Activated CD4-positive, CD25-positive, alpha-beta regulatory T cell treated with anti-CD3 and anti-CD28 coated beads, Interleukin-2, amount 50 U/mL, for 72 hours (primary cell): ENCODE results near the gene AQP4.

Source experiments
- DNase-seq: peaks from one replicate; pipeline ENCODE4 v3.0.0; 2021

AQP4 gene

GRCh38 chr18:26839609-26840008 is 25.9 kb downstream of the AQP4 start:
- DNase-seq, result no peak

DNA sequence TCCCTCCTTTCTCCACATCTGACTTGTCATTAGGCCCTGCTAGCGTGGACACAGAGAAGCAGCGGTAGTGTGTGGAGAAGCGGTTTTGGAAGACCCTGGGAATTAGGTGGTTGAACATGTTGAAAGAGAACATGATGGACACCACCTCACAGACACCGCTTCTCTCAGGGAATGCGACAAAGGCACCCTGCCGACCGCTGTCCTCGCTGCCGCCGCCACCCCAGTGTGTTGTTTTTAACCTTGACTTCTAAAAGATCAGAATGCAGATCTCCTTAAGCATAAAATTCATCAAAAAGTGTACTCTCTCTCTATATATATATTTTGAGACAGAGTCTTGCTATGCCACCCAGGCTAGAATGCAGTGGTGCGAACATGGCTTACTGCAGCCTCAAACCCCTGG is 33.2 kb downstream of the AQP4 start:
- no peak for DNase-seq

DNA sequence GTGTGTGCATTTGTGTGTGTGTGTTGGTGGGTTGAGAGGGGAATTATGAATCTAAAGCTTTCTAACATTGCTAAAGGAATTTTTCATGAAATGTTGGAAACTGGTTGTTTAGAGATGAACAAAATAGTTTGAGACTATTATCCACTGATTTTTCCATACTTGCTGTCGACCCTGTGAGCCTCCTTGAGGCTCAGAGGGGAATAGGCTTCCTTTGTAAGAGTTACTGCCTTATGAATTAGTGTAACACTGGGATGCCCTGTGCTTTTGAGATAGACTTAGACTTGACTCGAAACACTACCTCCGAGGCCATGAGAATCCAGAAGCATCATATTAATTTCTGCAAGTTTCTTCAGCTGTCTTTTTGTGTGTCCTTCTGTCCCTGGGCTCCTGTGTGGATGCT is 37.9 kb downstream of the AQP4 start:
- no peak for DNase-seq

DNA sequence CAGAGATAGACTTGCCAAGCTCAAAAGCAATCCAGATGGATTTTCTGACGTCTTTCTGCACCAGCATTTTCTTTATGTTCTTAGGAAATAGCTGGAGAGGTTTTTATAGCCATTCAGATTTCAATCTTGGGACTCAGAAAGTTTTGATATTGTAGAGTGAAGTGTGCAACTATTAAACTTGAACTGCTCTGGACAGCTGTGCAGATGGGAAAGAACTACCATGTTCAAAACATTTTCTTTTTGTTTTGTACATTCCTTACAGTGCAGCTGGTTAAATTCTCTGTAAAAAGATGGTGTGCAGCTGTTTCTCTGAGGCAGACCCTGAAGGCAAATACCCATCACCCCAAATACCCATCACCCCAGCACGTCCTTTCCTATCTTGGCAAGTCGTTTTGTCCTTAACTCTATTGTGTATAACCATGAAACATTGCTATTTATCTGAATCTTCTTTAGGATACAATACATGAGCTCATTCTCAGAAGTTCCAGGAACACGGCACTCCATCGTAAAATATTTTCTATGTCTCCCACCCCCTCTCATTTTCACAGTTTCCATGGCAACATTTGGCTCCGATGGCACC is 38.8 kb downstream of the AQP4 start:
- no peak for DNase-seq

DNA sequence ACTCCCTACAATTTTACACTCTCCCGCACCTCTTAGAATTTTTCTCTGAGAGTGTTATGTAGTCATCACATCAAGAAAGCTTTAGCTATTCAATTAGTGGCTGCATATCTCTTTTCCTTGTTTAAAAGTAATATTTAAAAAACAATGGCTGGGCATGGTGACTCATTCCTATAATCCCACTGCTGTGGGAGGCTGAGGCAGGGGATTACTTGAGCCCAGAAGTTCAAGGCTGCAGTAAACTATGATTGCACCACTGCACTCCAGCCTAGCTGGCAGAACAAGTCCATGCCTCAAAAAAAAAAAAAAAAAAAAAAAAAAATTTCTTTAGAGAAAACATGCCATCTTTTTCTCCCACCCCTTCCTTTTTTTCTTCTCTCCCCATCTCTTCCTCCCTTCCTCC is 44.3 kb downstream of the AQP4 start:
- DNase-seq, result no peak

DNA sequence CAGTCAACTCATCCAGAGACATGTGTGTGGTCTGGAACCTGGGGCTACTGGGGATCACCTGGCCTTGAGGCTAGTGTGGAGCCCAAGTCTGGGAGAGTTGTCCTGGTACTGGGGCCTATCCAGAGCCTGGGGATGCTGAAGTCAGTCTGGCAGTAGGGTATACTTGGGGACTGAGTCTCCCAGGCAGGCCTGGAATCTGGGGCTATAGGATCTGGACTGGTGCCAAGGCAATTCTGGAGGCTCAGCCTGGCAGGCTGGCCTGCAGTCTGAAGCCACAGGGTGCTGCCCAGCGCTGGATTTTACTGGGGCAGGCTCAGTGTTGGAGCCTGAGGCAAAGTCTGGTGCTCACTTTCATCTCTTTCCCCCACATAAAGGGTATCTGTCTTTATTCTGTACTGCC is 46.5 kb downstream of the AQP4 start:
- no peak for DNase-seq

- no peak for DNase-seq
Measured at GRCh38 chr18:26818461-26818860, 47.0 kb downstream of the AQP4 start.

DNA sequence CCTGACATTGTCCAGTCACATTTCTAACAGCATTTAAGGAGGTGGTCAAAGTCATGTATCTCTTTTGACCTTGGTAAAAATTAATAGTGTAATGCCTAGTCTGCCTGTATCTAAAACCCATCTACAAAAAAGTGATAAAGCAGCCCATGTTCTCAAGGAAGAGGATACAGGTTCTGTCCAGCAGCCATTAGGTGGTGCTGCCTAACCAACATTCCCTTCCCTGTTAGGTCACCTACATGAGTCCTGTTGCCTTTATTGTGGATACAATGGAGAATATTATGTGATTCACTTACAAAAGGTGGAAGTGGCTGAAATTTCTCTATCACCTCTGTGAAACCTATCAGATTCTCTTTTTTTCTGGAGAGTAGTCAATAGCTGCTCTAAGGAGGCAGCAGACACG is 52.5 kb downstream of the AQP4 start:
- no peak for DNase-seq

- no peak for DNase-seq
Measured at GRCh38 chr18:26812462-26812861, 53.0 kb downstream of the AQP4 start.

DNA sequence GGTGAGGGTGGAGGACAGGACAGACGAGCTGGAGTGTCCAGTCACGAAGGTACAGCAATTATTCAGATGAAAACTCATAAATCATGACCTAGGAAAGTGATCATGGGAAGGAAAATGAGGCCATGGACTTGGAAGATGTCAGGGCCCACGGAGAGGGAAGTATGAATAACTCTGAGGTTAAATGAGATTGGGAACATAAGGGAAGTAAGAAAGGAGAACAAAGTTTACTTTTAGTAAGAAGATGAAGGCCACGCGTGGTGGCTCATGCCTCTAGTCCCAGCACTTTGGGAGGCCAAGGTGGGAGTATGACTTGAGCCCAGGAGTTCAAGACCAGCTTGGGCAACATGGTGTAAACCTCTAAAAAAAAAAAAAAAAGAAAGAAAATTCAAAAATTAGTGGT is 56.2 kb downstream of the AQP4 start:
- DNase-seq, result no peak

- no peak for DNase-seq
Measured at GRCh38 chr18:26806224-26806623, 59.3 kb downstream of the AQP4 start.

GRCh38 chr18:26804519-26804918 is 61.0 kb downstream of the AQP4 start:
- DNase-seq, result no peak

DNA sequence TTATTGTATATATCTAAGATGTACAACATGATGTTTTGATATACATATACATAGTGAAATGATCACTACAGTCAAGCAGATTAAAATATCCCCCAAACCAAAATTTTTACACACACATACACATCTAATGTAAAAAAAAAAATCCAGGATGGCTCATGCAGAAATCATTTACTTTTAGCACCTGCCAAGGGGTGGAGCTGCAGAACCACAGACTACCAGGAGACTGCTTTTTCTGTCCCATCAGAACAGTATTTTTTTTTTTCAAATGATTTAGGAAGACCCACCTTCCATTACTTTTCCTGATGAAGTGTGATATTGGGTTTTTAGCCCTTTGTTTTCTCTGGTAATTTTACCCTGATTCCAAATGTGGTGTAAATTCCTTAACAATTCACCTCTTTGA is 61.9 kb downstream of the AQP4 start:
- no peak for DNase-seq

GRCh38 chr18:26802330-26803200 is 62.9 kb downstream of the AQP4 start:
- no peak for DNase-seq
